Fibroblast of pulmonary artery (primary cell): ENCODE measurements around the gene ABT1.

Experiments
- DNase-seq: peaks from one replicate; pipeline ENCODE4 v3.0.0-alpha.2; 2010; ENCODE audit warnings: low read depth
- H3K4me3 ChIP-seq: replicated peaks from 2 replicates; pipeline ENCODE4 v1.5.1; 2011; ENCODE audit warnings: low read depth, mild to moderate bottlenecking, control low read depth, low read length, moderate library complexity
- CTCF ChIP-seq: IDR thresholded peaks from 2 replicates; pipeline ENCODE4 v1.5.1; 2011; ENCODE audit warnings: mild to moderate bottlenecking, control low read depth, low read length, inconsistent platforms; ENCODE audit errors: missing control alignments

ABT1 gene

DNA sequence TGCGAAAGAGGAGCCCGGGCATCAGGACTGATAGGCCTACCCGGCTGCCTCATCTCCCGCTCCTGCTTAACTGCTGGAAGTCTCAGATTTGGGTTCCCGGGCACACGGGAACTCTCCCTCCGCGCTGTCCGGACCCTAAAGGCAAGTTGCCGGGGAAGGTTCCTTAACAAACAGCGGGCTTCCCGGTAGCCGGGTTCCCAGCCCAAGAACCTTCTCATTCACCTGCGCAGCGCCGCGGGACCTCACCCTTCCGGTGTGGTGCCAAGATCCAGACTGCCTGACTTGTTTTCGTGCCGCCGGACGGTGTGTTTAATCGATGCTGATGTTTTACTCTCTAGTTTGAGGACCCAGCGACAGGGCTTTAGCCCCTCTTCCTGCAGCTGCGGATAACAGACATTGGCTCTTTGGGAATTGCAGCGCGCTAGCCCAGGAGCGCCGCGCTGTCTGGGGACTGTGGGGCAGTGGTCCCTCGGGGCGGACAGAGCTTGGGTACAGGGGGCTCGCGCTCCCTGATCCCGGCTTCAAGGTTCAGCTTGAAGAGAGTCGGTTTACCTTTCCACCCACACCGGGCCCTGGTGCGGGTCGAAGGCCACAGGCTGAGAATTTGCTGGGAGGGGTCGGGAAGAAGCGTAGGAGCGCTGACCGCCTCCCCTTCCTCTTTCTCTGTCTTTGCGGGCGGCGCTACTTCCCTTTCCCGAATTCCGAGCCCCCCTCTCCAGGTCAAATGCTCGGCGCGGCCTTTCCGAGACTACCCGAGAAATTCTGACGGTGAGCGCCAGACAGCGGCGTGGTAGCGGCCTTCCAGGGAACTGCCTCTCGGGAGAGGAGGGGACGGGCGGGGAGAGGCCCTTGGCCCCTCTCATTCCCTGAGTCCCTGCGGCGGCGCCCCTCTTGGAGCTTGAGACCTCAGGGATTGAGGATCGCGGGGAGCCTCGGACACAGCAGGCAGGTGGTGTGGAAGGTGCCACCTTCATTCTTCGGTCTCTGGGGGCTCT, 17.2 kb downstream of the ABT1 start:
- no peak overlapping the region for H3K4me3 ChIP-seq
- DNase-seq, result no peak
- TF ChIP-seq CTCF, result no peak

DNA sequence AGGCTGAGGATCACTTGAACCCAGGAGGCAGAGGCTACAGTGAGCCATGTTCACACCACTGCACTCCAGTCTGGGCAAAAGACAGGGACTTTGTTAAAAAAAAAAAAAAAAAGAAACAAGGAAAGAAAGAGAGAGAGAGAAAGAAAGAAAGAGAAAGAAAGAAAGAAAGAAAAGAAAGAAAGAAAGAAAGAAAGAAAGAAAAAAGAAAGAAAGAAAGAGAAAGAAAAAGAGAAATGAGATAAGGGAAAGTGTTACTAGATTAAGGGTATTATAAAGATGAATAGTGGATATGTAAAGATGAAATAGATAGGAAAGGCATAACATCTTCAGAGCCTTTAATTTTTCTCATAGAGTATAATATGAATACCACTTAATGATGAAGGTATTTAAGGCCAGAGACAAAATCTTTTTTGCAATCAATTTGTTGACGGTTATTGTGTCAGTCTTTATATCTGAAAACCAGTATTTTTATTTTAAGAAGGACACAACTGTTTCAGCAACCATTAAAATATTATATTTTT, 26.6 kb downstream of the ABT1 start:
- DNase-seq, result no peak
- no peak overlapping the region for H3K4me3 ChIP-seq
- TF ChIP-seq CTCF, result no peak

- DNase-seq, result no peak
- no peak for TF ChIP-seq CTCF
- H3K4me3 ChIP-seq, result no peak overlapping the region
Measured at GRCh38 chr6:26624557-26624956, 27.8 kb downstream of the ABT1 start.

GRCh38 chr6:26627843-26628242, 31.1 kb downstream of the ABT1 start:
- no peak for TF ChIP-seq CTCF
- DNase-seq, result no peak
- H3K4me3 ChIP-seq, result no peak overlapping the region

GRCh38 chr6:26629359-26629758, 32.6 kb downstream of the ABT1 start:
- DNase-seq, result no peak
- no peak for TF ChIP-seq CTCF
- no peak overlapping the region for H3K4me3 ChIP-seq

DNA sequence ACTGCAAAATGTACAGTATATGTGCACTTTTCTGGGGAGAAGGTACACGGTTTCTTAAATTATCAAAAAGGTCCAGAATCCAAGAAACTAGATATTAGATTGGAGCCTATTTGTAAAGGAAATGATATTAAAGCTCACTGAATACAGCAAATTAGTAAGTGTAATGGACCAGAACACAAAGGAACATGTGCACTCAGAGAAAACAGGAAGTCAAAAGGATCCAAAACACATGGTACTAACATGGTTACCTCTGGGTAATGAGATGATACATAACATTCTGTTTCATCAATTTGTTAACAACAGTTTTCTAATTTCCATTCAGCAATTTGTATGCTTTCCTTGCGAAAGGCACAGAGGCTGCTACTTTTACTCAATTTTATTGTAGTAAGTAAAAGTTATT, 44.1 kb downstream of the ABT1 start:
- TF ChIP-seq CTCF, result no peak
- DNase-seq, result no peak
- H3K4me3 ChIP-seq, result no peak overlapping the region
